Panc1 (cell line): ENCODE measurements around the gene MRPL21.

ENCODE experiments used
- CTCF ChIP-seq: fragments of 450-650 bp; IDR thresholded peaks from 2 replicates; pipeline ENCODE4 v1.5.1; 2017; ENCODE audit warnings: mild to moderate bottlenecking
- POLR2AphosphoS5 ChIP-seq: IDR thresholded peaks from 2 replicates; pipeline ENCODE4 v1.6.1; 2012; ENCODE audit warnings: mild to moderate bottlenecking, low read depth, low read length, moderate library complexity
- REST ChIP-seq, 2 experiments: IDR thresholded peaks; 2 replicates each; pipeline ENCODE4 v1.6.1; 2011 to 2012; ENCODE audit warnings: low read depth in 2 of 2, control low read depth in 1 of 2, low read length in 1 of 2, mild to moderate bottlenecking in 1 of 2, moderate library complexity in 1 of 2; ENCODE audit not compliant: insufficient read depth in 1 of 2
- SIN3A ChIP-seq: IDR thresholded peaks from 2 replicates; pipeline ENCODE4 v1.6.1; 2012; ENCODE audit warnings: low read depth, mild to moderate bottlenecking, low read length, moderate library complexity, borderline replicate concordance; ENCODE audit not compliant: insufficient read depth

GRCh38 chr11:68911731-68912130 is 8.1 kb upstream of the MRPL21 start:
- TF ChIP-seq CTCF = no peak
- TF ChIP-seq POLR2AphosphoS5 = no peak
- no peak for TF ChIP-seq REST (IDR thresholded peaks at IDR 0.05; ENCODE audit: insufficient read depth in 1 of 2, low read depth in 2 of 2, low read length in 1 of 2)
- TF ChIP-seq SIN3A = no peak
